SK-N-SH (cell line): Measurements from ENCODE around the gene LCE3A. TPM values are rescaled to one million over a fixed set of nuclear protein-coding genes. Genes with fewer than 3 reads are reported as not detected.

Experiments
- CTCF ChIA-PET: fragments of 300-600, 350-600 bp; formaldehyde crosslinking; extraction: SDS; loops from one replicate; lab custom pipeline; 2021; lab: Yijun Ruan, JAX
- POLR2A ChIA-PET: fragments of 350-600 bp; sonication (Branson Sonifier 250); formaldehyde crosslinking; extraction: SDS; loops from one replicate; lab custom pipeline; 2020; ENCODE audit warnings: antibody characterized with exemption, inconsistent platforms; lab: Yijun Ruan, JAX
- DNase-seq: peaks from one replicate; pipeline ENCODE4 v3.0.0; 2012
- H2AFZ ChIP-seq: fragments of 200-600 bp; sonication (generic); 2 replicates; pipeline ENCODE4 v1.8.1; 2016; ENCODE audit warnings: antibody characterized with exemption, mild to moderate bottlenecking, low read depth
- H3F3A ChIP-seq: fragments of 200-600 bp; sonication (generic); replicated peaks from 2 replicates; pipeline ENCODE3; 2016; ENCODE audit warnings: antibody characterized with exemption, mild to moderate bottlenecking; ENCODE audit not compliant: insufficient read depth
- H3K27ac ChIP-seq, 2 experiments: fragments of 200-500 bp in 1 of 2; fragments of 200-600 bp in 1 of 2; sonication (Bioruptor generic) in 1 of 2; sonication (generic), shearing (Covaris generic) in 1 of 2; 2 replicates each; pipeline versions ENCODE4 v1.5.1 to v1.6.1; 2014 to 2016; ENCODE audit warnings: low read depth in 2 of 2, inconsistent platforms in 1 of 2, low read length in 1 of 2, mild to moderate bottlenecking in 1 of 2, mixed read lengths in 1 of 2
- H3K27me3 ChIP-seq: fragments of 200-600 bp; sonication (generic), shearing (Covaris generic); 2 replicates; pipeline ENCODE4 v1.6.1; 2016; ENCODE audit warnings: mixed run types; ENCODE audit not compliant: insufficient read depth
- H3K36me3 ChIP-seq, 2 experiments: fragments of 200-500 bp in 1 of 2; fragments of 200-600 bp in 1 of 2; sonication (Bioruptor generic) in 1 of 2; sonication (generic) in 1 of 2; replicated peaks in 1 of 2; 2 replicates each; pipeline versions ENCODE3 to v1.5.1; 2014 to 2016; ENCODE audit warnings: low read length in 1 of 2, mild to moderate bottlenecking in 1 of 2; ENCODE audit not compliant: insufficient read depth in 2 of 2, control insufficient read depth in 1 of 2
- H3K4me1 ChIP-seq, 2 experiments: fragments of 200-500 bp in 1 of 2; fragments of 200-600 bp in 1 of 2; sonication (Bioruptor generic) in 1 of 2; sonication (generic), shearing (Covaris generic) in 1 of 2; 2 replicates each; pipeline versions ENCODE4 v1.5.1 to v1.6.1; 2014 to 2016; ENCODE audit warnings: low read depth in 1 of 2, low read length in 1 of 2, mixed run types in 1 of 2; ENCODE audit not compliant: insufficient read depth in 2 of 2, control insufficient read depth in 1 of 2
- H3K4me2 ChIP-seq: fragments of 200-600 bp; sonication (generic), shearing (Covaris generic); 2 replicates; pipeline ENCODE4 v1.6.1; 2017; ENCODE audit warnings: mixed run types
- H3K4me3 ChIP-seq, 2 experiments: fragments of 200-500 bp in 1 of 2; fragments of 200-600 bp in 1 of 2; sonication (Bioruptor generic) in 1 of 2; sonication (generic), shearing (Covaris generic) in 1 of 2; 2 replicates each; pipeline versions ENCODE4 v1.5.1 to v1.8.1; 2014 to 2016; ENCODE audit warnings: low read depth in 2 of 2, inconsistent platforms in 1 of 2, low read length in 1 of 2, mild to moderate bottlenecking in 1 of 2, mixed read lengths in 1 of 2, moderate library complexity in 1 of 2
- H3K79me2 ChIP-seq: fragments of 200-600 bp; sonication (generic); 2 replicates; pipeline ENCODE4 v1.8.1; 2017; ENCODE audit warnings: mild to moderate bottlenecking; ENCODE audit not compliant: insufficient read depth
- H3K9ac ChIP-seq: fragments of 200-600 bp; sonication (generic); 2 replicates; pipeline ENCODE4 v1.6.1; 2017; ENCODE audit warnings: mixed run types
- H3K9me2 ChIP-seq: fragments of 200-600 bp; sonication (generic); 2 replicates; pipeline ENCODE4 v1.6.1; 2017; ENCODE audit warnings: mixed run types
- H3K9me3 ChIP-seq: fragments of 200-600 bp; sonication (generic); 2 replicates; pipeline ENCODE4 v1.6.1; 2017; ENCODE audit warnings: mixed run types, mild to moderate bottlenecking, moderate library complexity
- H4K20me1 ChIP-seq: fragments of 200-600 bp; sonication (generic); 2 replicates; pipeline ENCODE4 v1.6.1; 2017; ENCODE audit warnings: mild to moderate bottlenecking, mixed run types; ENCODE audit not compliant: insufficient read depth
- CTCF ChIP-seq: fragments of 200-600 bp; sonication (generic); IDR thresholded peaks from 2 replicates; pipeline ENCODE4 v1.6.1; 2017; ENCODE audit warnings: antibody characterized with exemption, mild to moderate bottlenecking, moderate library complexity
- EP300 ChIP-seq, 2 experiments: IDR thresholded peaks; 2 replicates each; pipeline versions ENCODE4 v1.4.0 to v1.6.1; 2012; ENCODE audit warnings: borderline replicate concordance in 1 of 2, low read depth in 1 of 2, low read length in 1 of 2
- EZH2phosphoT487 ChIP-seq: fragments of 200-600 bp; sonication (generic); IDR thresholded peaks from 2 replicates; pipeline ENCODE4 v1.6.1; 2017; ENCODE audit warnings: low read depth, mixed run types, mild to moderate bottlenecking, antibody characterized with exemption, moderate library complexity, borderline replicate concordance
- GABPA ChIP-seq: IDR thresholded peaks from 2 replicates; pipeline ENCODE4 v1.4.0; 2012; ENCODE audit warnings: low read depth, mild to moderate bottlenecking
- IRF3 ChIP-seq: fragments of 150-350 bp; IDR thresholded peaks from 2 replicates; pipeline ENCODE4 v1.6.1; 2016; ENCODE audit warnings: mild to moderate bottlenecking, low read depth, low read length
- MAX ChIP-seq: IDR thresholded peaks from 2 replicates; pipeline ENCODE4 v1.4.0; 2012; ENCODE audit warnings: low read depth
- MEF2A ChIP-seq: IDR thresholded peaks from 2 replicates; pipeline ENCODE4 v1.4.0; 2012; ENCODE audit warnings: low read depth, borderline replicate concordance
- MXI1 ChIP-seq: IDR thresholded peaks from 2 replicates; pipeline ENCODE4 v1.6.1; 2012; ENCODE audit warnings: mild to moderate bottlenecking, low read depth, low read length, improper control_type of control experiment
- RAD21 ChIP-seq: IDR thresholded peaks from 2 replicates; pipeline ENCODE4 v1.6.1; 2012; ENCODE audit warnings: mild to moderate bottlenecking, low read length
- REST ChIP-seq: IDR thresholded peaks from 2 replicates; pipeline ENCODE4 v1.6.1; 2012; ENCODE audit warnings: mild to moderate bottlenecking, low read depth, low read length, moderate library complexity
- SIN3A ChIP-seq: IDR thresholded peaks from 2 replicates; pipeline ENCODE4 v1.6.1; 2012; ENCODE audit warnings: low read depth, mild to moderate bottlenecking, low read length, moderate library complexity, borderline replicate concordance
- SMC3 ChIP-seq: IDR thresholded peaks from 2 replicates; pipeline ENCODE4 v1.6.1; 2012; ENCODE audit warnings: low read depth, low read length, improper control_type of control experiment
- TCF12 ChIP-seq: IDR thresholded peaks from 2 replicates; pipeline ENCODE4 v1.4.0; 2012
- TEAD4 ChIP-seq: IDR thresholded peaks from 2 replicates; pipeline ENCODE4 v1.4.0; 2012; ENCODE audit warnings: mild to moderate bottlenecking, borderline replicate concordance; ENCODE audit not compliant: insufficient read depth
- USF1 ChIP-seq: IDR thresholded peaks from 2 replicates; pipeline ENCODE4 v1.4.0; 2012; ENCODE audit warnings: low read depth, borderline replicate concordance
- YY1 ChIP-seq: IDR thresholded peaks from 2 replicates; pipeline ENCODE4 v1.4.0; 2012; ENCODE audit warnings: low read depth, mild to moderate bottlenecking
- WGBS: methylation state at CpG from one replicate; pipeline ENCODE4 v1.1.6; 2017; ENCODE audit warnings: low lambda C conversion rate; 5-methylcytosine and 5-hydroxymethylcytosine counted together
- polyA plus RNA-seq, 3 experiments: library from polyadenylated mRNA; depleted of rRNA; stranded (reverse); fragments of >200 nt; gene quantifications; 2 replicates each; pipeline ENCODE4 v1.2.3, GENCODE V29; 2012

LCE3A gene
- polyA plus RNA-seq, 1 of the 3 experiments (the other 2 are of a cell fraction) = not detected

GRCh38 chr1:152630596-152630995 lies 7.7 kb upstream of the LCE3A start:
- ChIA-PET POLR2A (no interaction called here), CTCF (no interaction called here)
- Histone ChIP-seq H3K9ac (no peak overlapping the region), H3F3A (no peaks in the 10 kb centered on the region), H3K36me3 (no peaks in the 10 kb centered on the region), H3K9me2 (no peaks in the 10 kb centered on the region), H2AFZ (no peak overlapping the region), H4K20me1 (no peaks in the 10 kb centered on the region), H3K27me3 (no peaks in the 10 kb centered on the region), H3K79me2 (no peaks in the 10 kb centered on the region), H3K4me1 (no peaks in the 10 kb centered on the region), H3K27ac (no peak overlapping the region), H3K9me3 (no peaks in the 10 kb centered on the region), H3K4me2 (no peak overlapping the region), H3K4me3 (no peak overlapping the region)
- TF ChIP-seq EZH2phosphoT487 (no peak), CTCF (no peak), SIN3A (no peak), USF1 (no peak), RAD21 (no peak), GABPA (no peak), MAX (no peak), MEF2A (no peak), REST (no peak), SMC3 (no peak), YY1 (no peak), TEAD4 (no peak), IRF3 (no peak), MXI1 (no peak), TCF12 (no peak), EP300 (IDR thresholded peaks at IDR 0.05; ENCODE audit: borderline replicate concordance in 1 of 2, low read depth in 1 of 2, low read length in 1 of 2) (no peak)
- no peak for DNase-seq
- WGBS = 0% methylated on average over 2 of the region's 3 CpGs
